CD14-positive monocyte (primary cell): ENCODE results near the gene CFLAR. TPM values are rescaled to one million over a fixed set of nuclear protein-coding genes. Genes with fewer than 3 reads are reported as not detected.
A peak's percentile ranks its signal among the peaks of the same experiment; 100 is the strongest.

ENCODE experiments used
- DNase-seq, 3 donors: peaks; one replicate each; pipeline ENCODE4 v3.0.0-alpha.2; 2011 to 2022
- H2AFZ ChIP-seq: 2 replicates; pipeline ENCODE4 v1.6.0; 2012; ENCODE audit warnings: mild to moderate bottlenecking, low read depth, low read length, inconsistent platforms; ENCODE audit not compliant: insufficient read depth, poor library complexity, severe bottlenecking
- H3K27ac ChIP-seq, 2 donors: 1 replicate in 1 of 2; 2 replicates in 1 of 2; pipeline ENCODE4 v1.5.1; 2012 to 2013; ENCODE audit warnings: low read length in 2 of 2, control low read depth in 1 of 2, inconsistent platforms in 1 of 2, low read depth in 1 of 2, mild to moderate bottlenecking in 1 of 2
- H3K27me3 ChIP-seq, 2 donors: one replicate each; pipeline versions ENCODE4 v1.6.0 to v1.6.1; 2011 to 2013; ENCODE audit warnings: low read length in 2 of 2; ENCODE audit not compliant: control insufficient read depth in 2 of 2, insufficient read depth in 2 of 2
- H3K36me3 ChIP-seq, 2 donors: replicated peaks in 1 of 2; 1 replicate in 1 of 2; 2 replicates in 1 of 2; pipeline versions ENCODE4 v1.5.1 to v1.6.1; 2012 to 2013; ENCODE audit warnings: low read length in 2 of 2, control low read depth in 1 of 2, inconsistent platforms in 1 of 2, mild to moderate bottlenecking in 1 of 2; ENCODE audit not compliant: insufficient read depth in 2 of 2, control insufficient read depth in 1 of 2
- H3K4me1 ChIP-seq, 2 donors: 1 replicate in 1 of 2; 2 replicates in 1 of 2; pipeline versions ENCODE4 v1.5.1 to v1.6.1; 2012 to 2013; ENCODE audit warnings: low read length in 2 of 2, control low read depth in 1 of 2, inconsistent platforms in 1 of 2, mild to moderate bottlenecking in 1 of 2, moderate library complexity in 1 of 2; ENCODE audit not compliant: insufficient read depth in 2 of 2, control insufficient read depth in 1 of 2
- H3K4me2 ChIP-seq: replicated peaks from 2 replicates; pipeline ENCODE3; 2012; ENCODE audit warnings: low read length, moderate library complexity, mild to moderate bottlenecking; ENCODE audit not compliant: poor library complexity, severe bottlenecking; ENCODE audit errors: extremely low read depth
- H3K4me3 ChIP-seq, 3 experiments: fragments of 200-600 bp in 1 of 3; sonication (generic) in 1 of 3; replicated peaks in 1 of 3; 1 replicate in 2 of 3; 2 replicates in 1 of 3; pipeline ENCODE4 v1.5.1; 2011 to 2013; ENCODE audit warnings: low read length in 3 of 3, mild to moderate bottlenecking in 3 of 3, control low read depth in 2 of 3, low read depth in 2 of 3, inconsistent platforms in 1 of 3, moderate library complexity in 1 of 3
- H3K79me2 ChIP-seq: 2 replicates; pipeline ENCODE4 v1.6.0; 2012; ENCODE audit warnings: mild to moderate bottlenecking, control low read depth, inconsistent platforms, low read length, moderate library complexity; ENCODE audit not compliant: insufficient read depth
- H3K9ac ChIP-seq: 2 replicates; pipeline ENCODE4 v1.6.0; 2017; ENCODE audit warnings: low read length, mild to moderate bottlenecking; ENCODE audit not compliant: insufficient read depth, poor library complexity, severe bottlenecking
- H3K9me3 ChIP-seq, 2 donors: replicated peaks in 1 of 2; 1 replicate in 1 of 2; 2 replicates in 1 of 2; pipeline versions ENCODE4 v1.5.1 to v1.6.1; 2012 to 2013; ENCODE audit warnings: low read length in 2 of 2, control low read depth in 1 of 2; ENCODE audit not compliant: control insufficient read depth in 1 of 2, insufficient read depth in 1 of 2
- H4K20me1 ChIP-seq: 2 replicates; pipeline ENCODE4 v1.6.0; 2012; ENCODE audit warnings: mild to moderate bottlenecking, low read length, control low read depth, moderate library complexity; ENCODE audit not compliant: insufficient read depth
- H3K27ac Mint-ChIP-seq, 7 donors: one replicate each; pipeline ENCODE4 v1.8.0; 2020; ENCODE audit warnings: mild to moderate bottlenecking in 7 of 7, mixed read lengths in 7 of 7, moderate library complexity in 6 of 7, inconsistent platforms in 2 of 7
- H3K27me3 Mint-ChIP-seq, 3 donors: one replicate each; pipeline ENCODE4 v1.8.0; 2021 to 2022; ENCODE audit warnings: low read depth in 3 of 3, mild to moderate bottlenecking in 3 of 3, mixed read lengths in 3 of 3, moderate library complexity in 3 of 3, inconsistent platforms in 1 of 3
- H3K36me3 Mint-ChIP-seq, 2 donors: one replicate each; pipeline ENCODE4 v1.8.0; 2020; ENCODE audit warnings: mixed read lengths in 2 of 2, inconsistent platforms in 1 of 2, mild to moderate bottlenecking in 1 of 2
- H3K4me1 Mint-ChIP-seq: one replicate; pipeline ENCODE4 v1.8.0; 2020; ENCODE audit warnings: mild to moderate bottlenecking, mixed read lengths
- H3K4me3 Mint-ChIP-seq, 2 donors: one replicate each; pipeline ENCODE4 v1.8.0; 2020; ENCODE audit warnings: mild to moderate bottlenecking in 2 of 2, mixed read lengths in 2 of 2, moderate library complexity in 1 of 2
- H3K9me3 Mint-ChIP-seq, 7 donors: one replicate each; pipeline ENCODE4 v1.8.0; 2020 to 2022; ENCODE audit warnings: mixed read lengths in 7 of 7, mild to moderate bottlenecking in 6 of 7, moderate library complexity in 6 of 7, inconsistent platforms in 2 of 7
- CTCF ChIP-seq: fragments of 200-600 bp; IDR thresholded peaks from one replicate; pipeline ENCODE4 v1.8.0; 2022; ENCODE audit warnings: antibody characterized with exemption, mild to moderate bottlenecking
- WGBS: methylation state at CpG from one replicate; pipeline ENCODE4 v1.1.5; 2013; ENCODE audit warnings: missing lambda C conversion rate; ENCODE audit not compliant: insufficient coverage; 5-methylcytosine and 5-hydroxymethylcytosine counted together
- intact Hi-C, 2 donors: fragments of 100-400 bp; cut with micrococcal nuclease; formaldehyde crosslinking; loops; one replicate each; pipeline versions ENCODE4 v1.15.0 to v1.15.1; 2023
- polyA plus RNA-seq, 3 donors: library from polyadenylated mRNA; depleted of rRNA in 1 of 3; unstranded in 2 of 3; stranded (reverse) in 1 of 3; fragments of 300-500 nt in 2 of 3; fragments of >200 nt in 1 of 3; fragmentation: Illumina TruSeq in 2 of 3; gene quantifications; 1 replicate in 2 of 3; 2 replicates in 1 of 3; pipeline ENCODE4 v1.2.3, GENCODE V29; 2012 to 2021

The CFLAR gene
- polyA plus RNA-seq, 3 donors = 79.4 to 149 (median 79.5) TPM

GRCh38 chr2:201200345-201200744 is 84.4 kb downstream of the CFLAR start:
- H3K4me3 Mint-ChIP-seq = no peak overlapping the region

GRCh38 chr2:201201371-201201770 is 85.4 kb downstream of the CFLAR start:
- Mint-ChIP-seq H3K4me3 (no peak overlapping the region), H3K27me3 (peaks cover 0 to 3% (median 0%) of the 10 kb centered on the region in 3 donors), H3K9me3 (no peaks in the 10 kb centered on the region), H3K27ac (peak overlapping the region in 1 of 7 donors; percentile 40), H3K4me1 (peaks cover 16% of the 10 kb centered on the region), H3K36me3 (peaks cover 61 to 84% of the 10 kb centered on the region in 2 donors)
- no peaks in the 10 kb centered on the region for H3K27me3 ChIP-seq
- peaks cover 12% of the 10 kb centered on the region for H3K79me2 ChIP-seq
- H3K4me3 ChIP-seq = no peak overlapping the region
- no peak overlapping the region for H3K4me2 ChIP-seq
- intact Hi-C loops = no loop called here
- TF ChIP-seq CTCF = no peak
- H3K27ac ChIP-seq = no peak overlapping the region
- H3K4me1 ChIP-seq = peaks cover 8 to 15% of the 10 kb centered on the region in 2 donors
- H3K9ac ChIP-seq = no peak overlapping the region
- no peaks in the 10 kb centered on the region for H3K9me3 ChIP-seq
- H4K20me1 ChIP-seq = peaks cover 20% of the 10 kb centered on the region
- no peak for DNase-seq
- 92% methylated on average over 4 of the region's 8 CpGs for WGBS
- no peak overlapping the region for H2AFZ ChIP-seq
- H3K36me3 ChIP-seq = peaks cover 57 to 81% of the 10 kb centered on the region in 2 donors

More at GRCh38 chr2:201200345-201200744, 84.4 kb downstream of the CFLAR start:
- no peaks in the 10 kb centered on the region for H3K27me3 ChIP-seq
- no peak overlapping the region for H3K9ac ChIP-seq
- peaks cover 0 to 3% (median 0%) of the 10 kb centered on the region in 3 donors for H3K27me3 Mint-ChIP-seq
- H3K4me1 Mint-ChIP-seq = peaks cover 16% of the 10 kb centered on the region
- no peak overlapping the region for H3K27ac ChIP-seq
- DNase-seq = no peak
- no peak overlapping the region for H3K4me3 ChIP-seq
- peaks cover 64 to 86% of the 10 kb centered on the region in 2 donors for H3K36me3 Mint-ChIP-seq
- WGBS = 100% methylated on average over 3 of the region's 8 CpGs
- no peaks in the 10 kb centered on the region for H3K9me3 Mint-ChIP-seq
- no peak for TF ChIP-seq CTCF
- H4K20me1 ChIP-seq = peaks cover 26% of the 10 kb centered on the region
- H3K4me1 ChIP-seq = peaks cover 8 to 15% of the 10 kb centered on the region in 2 donors
- no peak overlapping the region for H2AFZ ChIP-seq
- H3K9me3 ChIP-seq = no peaks in the 10 kb centered on the region
- no peak overlapping the region for H3K4me2 ChIP-seq
- peaks cover 23% of the 10 kb centered on the region for H3K79me2 ChIP-seq
- peaks cover 60 to 82% of the 10 kb centered on the region in 2 donors for H3K36me3 ChIP-seq
- intact Hi-C loops = no loop called here
- H3K27ac Mint-ChIP-seq = no peak overlapping the region
